ENCODE results near the gene UCN2. TPM values are rescaled to one million over a fixed set of nuclear protein-coding genes. Genes with fewer than 3 reads are reported as not detected.

The UCN2 gene
- total and polyA plus RNA-seq, 2 of the 8 experiments (the other 6 are each of a cell fraction or from before 2014, with no cell fraction given): 0.14 TPM; not detected in 1

- peak within 1 kb of the TSS; percentile 85 for H3K27ac ChIP-seq (ENCODE audit: low read depth, low read length)
- H3K23ac ChIP-seq (ENCODE audit: insufficient read length): no peak within 1 kb of the TSS
- H3K23me2 ChIP-seq (ENCODE audit: low read depth, low read length): peaks cover 4% of the 10 kb centered on the region; the same call in 1 of the 2 replicates
- H3K4ac ChIP-seq (replicated peaks; ENCODE audit: insufficient read length, low read depth, low read length): peak within 1 kb of the TSS; percentile 100
- H3K4me3 ChIP-seq (ENCODE audit: extremely low read depth in 1 of 4, insufficient read depth in 2 of 4, low read depth in 3 of 4, low read length in 4 of 4): peak within 1 kb of the TSS; percentile 79 to 99 (median 91)
- peaks cover 0 to 2% (median under 1%) of the 10 kb centered on the region in 4 experiments; a peak in 2 of 7 replicates for H3K4me1 ChIP-seq (replicated peaks in 1 of 4; ENCODE audit: control insufficient read depth in 3 of 4, insufficient read depth in 4 of 4, low read length in 3 of 4)
- DNase-seq (ENCODE audit: low read depth in 1 of 2, low spot score in 2 of 2) (peak; percentile 88 to 93), FAIRE-seq (no peak)
- H3K36me3 ChIP-seq (ENCODE audit: control insufficient read depth in 2 of 4, insufficient read depth in 4 of 4, low read length in 3 of 4): peaks cover 17 to 26% (median 19%) of the 10 kb centered on the region in 4 experiments
- H3K79me1 ChIP-seq (ENCODE audit: low read depth, low read length): no peaks in the 10 kb centered on the region; the same call in 1 of the 2 replicates
- POLR2A ChIA-PET (ENCODE audit: partially characterized antibody): interaction anchor here (0.6 to 5.0 kb wide), 16 partner anchors 9 to 202 kb away, joined by 3 to 75 read pairs (median 4); partner anchors contain the start of genes CELSR3, COL7A1, NCKIPSD and SLC26A6
- H2BK12ac ChIP-seq (ENCODE audit: low read depth, low read length): peak within 1 kb of the TSS; percentile 85; the same call in 1 of the 2 replicates
- H2BK15ac ChIP-seq (ENCODE audit: low read length): peak within 1 kb of the TSS; percentile 93; the same call in 1 of the 2 replicates
- peak within 1 kb of the TSS; percentile 95; the same call in 1 of the 2 replicates for H2AFZ ChIP-seq (ENCODE audit: low read length)
- no peaks in the 10 kb centered on the region for H3K9me3 ChIP-seq (ENCODE audit: insufficient read depth in 2 of 2, low read depth in 1 of 2, low read length in 1 of 2)
- peak within 1 kb of the TSS; percentile 98 for H4K8ac ChIP-seq (ENCODE audit: extremely low read depth, insufficient read depth, low read length)
- CTCF ChIA-PET (ENCODE audit: partially characterized antibody): interaction anchor here (1.0 to 4.8 kb wide), 7 partner anchors 12 to 61 kb away, joined by 3 to 23 read pairs (median 4); partner anchors contain the start of gene SLC26A6
- H2BK5ac ChIP-seq (ENCODE audit: low read depth, low read length): peak within 1 kb of the TSS; percentile 92
- peak within 1 kb of the TSS; percentile 95 for H2BK120ac ChIP-seq (replicated peaks; ENCODE audit: low read depth, low read length)
- H3K4me2 ChIP-seq (ENCODE audit: insufficient read depth in 1 of 2, low read depth in 2 of 2, low read length in 2 of 2): peak within 1 kb of the TSS; percentile 70 to 87
- no peak within 1 kb of the TSS for H3K14ac ChIP-seq (ENCODE audit: insufficient read length)
- H3K79me2 ChIP-seq (ENCODE audit: control insufficient read depth in 1 of 2, insufficient read depth in 2 of 2, low read length in 2 of 2): peaks cover 6 to 17% of the 10 kb centered on the region in 2 experiments
- H4K20me1 ChIP-seq (replicated peaks in 1 of 2; ENCODE audit: control insufficient read depth in 1 of 2, insufficient read depth in 2 of 2, low read length in 2 of 2): peaks cover 0 to 11% of the 10 kb centered on the region in 2 experiments
- H3K56ac ChIP-seq (replicated peaks; ENCODE audit: insufficient read length, low read depth, low read length): peak within 1 kb of the TSS; percentile 98
- H3K27me3 ChIP-seq (replicated peaks in 1 of 4; ENCODE audit: control insufficient read depth in 3 of 4, extremely low read depth in 1 of 4, insufficient read depth in 3 of 4, low read length in 3 of 4): no peaks in the 10 kb centered on the region
- H3K9ac ChIP-seq (replicated peaks in 1 of 4; ENCODE audit: extremely low read depth in 1 of 4, low read depth in 3 of 4, low read length in 3 of 4): peak within 1 kb of the TSS; percentile 91 to 97 (median 95)
- H4K5ac ChIP-seq (ENCODE audit: insufficient read length, low read depth, low read length): peak within 1 kb of the TSS; percentile 99
- no peak within 1 kb of the TSS for H2BK20ac ChIP-seq (ENCODE audit: low read length)
- WGBS, 2 experiments (ENCODE audit: extremely low coverage in 1 of 2, insufficient coverage in 1 of 2, insufficient read length in 1 of 2, insufficient replicate concordance in 2 of 2, low coverage in 1 of 2, low lambda C conversion rate in 2 of 2, missing lambda C conversion rate in 1 of 2): 1% methylated on average over 82 of the region's 86 CpGs; no CpG with 5 or more reads in 1 of the 2 experiments
- peak within 1 kb of the TSS; percentile 99 for H3K18ac ChIP-seq (ENCODE audit: extremely low read depth, low read length)
- H4K91ac ChIP-seq (replicated peaks; ENCODE audit: insufficient read length, low read length): peak within 1 kb of the TSS; percentile 99
- H2AK5ac ChIP-seq (ENCODE audit: low read depth, low read length): no peak within 1 kb of the TSS; the same call in 1 of the 2 replicates
- TF ChIP-seq, protein P1, sequence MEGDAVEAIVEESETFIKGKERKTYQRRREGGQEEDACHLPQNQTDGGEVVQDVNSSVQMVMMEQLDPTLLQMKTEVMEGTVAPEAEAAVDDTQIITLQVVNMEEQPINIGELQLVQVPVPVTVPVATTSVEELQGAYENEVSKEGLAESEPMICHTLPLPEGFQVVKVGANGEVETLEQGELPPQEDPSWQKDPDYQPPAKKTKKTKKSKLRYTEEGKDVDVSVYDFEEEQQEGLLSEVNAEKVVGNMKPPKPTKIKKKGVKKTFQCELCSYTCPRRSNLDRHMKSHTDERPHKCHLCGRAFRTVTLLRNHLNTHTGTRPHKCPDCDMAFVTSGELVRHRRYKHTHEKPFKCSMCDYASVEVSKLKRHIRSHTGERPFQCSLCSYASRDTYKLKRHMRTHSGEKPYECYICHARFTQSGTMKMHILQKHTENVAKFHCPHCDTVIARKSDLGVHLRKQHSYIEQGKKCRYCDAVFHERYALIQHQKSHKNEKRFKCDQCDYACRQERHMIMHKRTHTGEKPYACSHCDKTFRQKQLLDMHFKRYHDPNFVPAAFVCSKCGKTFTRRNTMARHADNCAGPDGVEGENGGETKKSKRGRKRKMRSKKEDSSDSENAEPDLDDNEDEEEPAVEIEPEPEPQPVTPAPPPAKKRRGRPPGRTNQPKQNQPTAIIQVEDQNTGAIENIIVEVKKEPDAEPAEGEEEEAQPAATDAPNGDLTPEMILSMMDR (IDR thresholded peaks at IDR 0.05; ENCODE audit: control extremely low read depth in 1 of 3, insufficient read depth in 1 of 3, low read depth in 1 of 3, low read length in 3 of 3): peak; percentile 64 to 74 (median 71)
- TF ChIP-seq, protein P2, sequence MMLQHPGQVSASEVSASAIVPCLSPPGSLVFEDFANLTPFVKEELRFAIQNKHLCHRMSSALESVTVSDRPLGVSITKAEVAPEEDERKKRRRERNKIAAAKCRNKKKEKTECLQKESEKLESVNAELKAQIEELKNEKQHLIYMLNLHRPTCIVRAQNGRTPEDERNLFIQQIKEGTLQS (IDR thresholded peaks at IDR 0.05; ENCODE audit: insufficient read depth, low read depth, low read length): no peak
- no peak for TF ChIP-seq CHD1 (IDR thresholded peaks at IDR 0.05; ENCODE audit: low read depth, low read length)
- TF ChIP-seq ASH2L (IDR thresholded peaks at IDR 0.05; ENCODE audit: low read length): peak; percentile 94
- peak; percentile 79 for TF ChIP-seq TAF7 (optimal IDR thresholded peaks at IDR 0.05; ENCODE audit: borderline replicate concordance, low read depth, low read length)
- TF ChIP-seq RNF2 (IDR thresholded peaks at IDR 0.05; ENCODE audit: borderline replicate concordance, low read depth, low read length, missing control alignments, poor library complexity, severe bottlenecking): no peak
These were observed 45.8 kb upstream of the UCN2 start, which contains the start of gene UQCRC1 for GRCh38 chr3:48609088-48610005. TSS of gene UQCRC1 (minus strand) at chr3:48609646. CDS start at chr3:48609620, 26 bp downstream.

Measured in H1 (cell line).